Measurements from ENCODE around the gene FAM171A2. TPM values are rescaled to one million over a fixed set of nuclear protein-coding genes. Genes with fewer than 3 reads are reported as not detected.
A peak's percentile ranks its signal among the peaks of the same experiment; 100 is the strongest.
"Not testable (repeated sequence)": the region's sequence is repeated elsewhere in the genome, so short reads cannot be mapped to it uniquely, and the experiment has no call there.

Gene FAM171A2
- total RNA-seq, 4 donors from 2014 or later, result 0.42 to 2.0 (median 1.2) TPM

GRCh38 chr17:44333371-44333770 is 30.3 kb downstream of the FAM171A2 start:
- WGBS, result 62% methylated on average over 5 of the region's 5 CpGs
- H3K27me3 ChIP-seq, result peaks cover 0 to 19% (median 0%) of the 10 kb centered on the region in 4 donors
- intact Hi-C loops (cut with DNase I), result no loop called here

GRCh38 chr17:44331249-44331760 is 32.3 kb downstream of the FAM171A2 start:
- TF ChIP-seq POLR2AphosphoS5 (IDR thresholded peaks at IDR 0.05) (peak in 1 of 2 donors; percentile 15), CTCF (IDR thresholded peaks at IDR 0.05) (peak; percentile 74 to 86 (median 83)), POLR2A (IDR thresholded peaks at IDR 0.05; ENCODE audit: low read depth) (no peak), EP300 (IDR thresholded peaks at IDR 0.05) (no peak)
- intact Hi-C loops (cut with DNase I), result no loop called here
- 2% methylated on average over 7 of the region's 7 CpGs for WGBS
- H3K4me3 ChIP-seq, result no peak overlapping the region
- H3K36me3 ChIP-seq, result no peaks in the 10 kb centered on the region
- H3K27ac ChIP-seq (replicated peaks in 1 of 4), result no peak overlapping the region
- H3K9me3 ChIP-seq, result no peaks in the 10 kb centered on the region
- peaks cover 6 to 15% (median 14%) of the 10 kb centered on the region in 4 donors for H3K4me1 ChIP-seq
- DNase-seq (ENCODE audit: extremely low spot score), result no peak
- peaks cover 0 to 9% (median 0%) of the 10 kb centered on the region in 4 donors for H3K27me3 ChIP-seq

More at GRCh38 chr17:44333371-44333770, 30.3 kb downstream of the FAM171A2 start:
- H3K4me1 ChIP-seq, result peaks cover 0 to 7% (median 5%) of the 10 kb centered on the region in 4 donors
- DNase-seq (ENCODE audit: extremely low spot score), result no peak
- H3K4me3 ChIP-seq, result no peak overlapping the region
- H3K36me3 ChIP-seq, result no peaks in the 10 kb centered on the region
- H3K9me3 ChIP-seq, result no peaks in the 10 kb centered on the region
- TF ChIP-seq EP300 (IDR thresholded peaks at IDR 0.05) (no peak), POLR2A (IDR thresholded peaks at IDR 0.05; ENCODE audit: low read depth) (no peak), CTCF (IDR thresholded peaks at IDR 0.05) (no peak), POLR2AphosphoS5 (IDR thresholded peaks at IDR 0.05) (no peak)
- H3K27ac ChIP-seq (replicated peaks in 1 of 4), result no peak overlapping the region

- DNase-seq (ENCODE audit: extremely low spot score); H3K4me3 ChIP-seq; H3K27me3 ChIP-seq; intact Hi-C loops (cut with DNase I); H3K36me3 ChIP-seq; H3K27ac ChIP-seq (replicated peaks in 1 of 4); H3K9me3 ChIP-seq: not testable (repeated sequence)
- H3K4me1 ChIP-seq, result peaks cover 13 to 25% (median 24%) of the 10 kb centered on the region in 4 donors
- 88% methylated on average over 5 of the region's 5 CpGs for WGBS
Observed at GRCh38 chr17:44330263-44330662, 33.4 kb downstream of the FAM171A2 start.

- 85% methylated on average over 7 of the region's 7 CpGs for WGBS
- intact Hi-C loops (cut with DNase I), result loop anchor here (2.0 kb wide), 1 partner anchor 119 kb away; no protein-coding TSS in a partner anchor
Observed at GRCh38 chr17:44329516-44329915, 34.1 kb downstream of the FAM171A2 start.

GRCh38 chr17:44327715-44328449 is 35.8 kb downstream of the FAM171A2 start:
- DNase-seq (ENCODE audit: extremely low spot score), result no peak
- intact Hi-C loops (cut with DNase I), result loop anchor here (2.0 kb wide), 1 partner anchor 117 kb away; no protein-coding TSS in a partner anchor
- TF ChIP-seq CTCF (IDR thresholded peaks at IDR 0.05), result no peak
- no peak for TF ChIP-seq EP300 (IDR thresholded peaks at IDR 0.05)
- TF ChIP-seq POLR2A (IDR thresholded peaks at IDR 0.05; ENCODE audit: low read depth), result no peak
- TF ChIP-seq POLR2AphosphoS5 (IDR thresholded peaks at IDR 0.05), result no peak
- no peak overlapping the region for H3K27ac ChIP-seq (replicated peaks in 1 of 4)
- WGBS, result 77% methylated on average over 7 of the region's 7 CpGs
- H3K9me3 ChIP-seq, result no peaks in the 10 kb centered on the region
- H3K4me3 ChIP-seq, result no peak overlapping the region
- peaks cover 27 to 44% (median 38%) of the 10 kb centered on the region in 4 donors for H3K4me1 ChIP-seq
- peaks cover 0 to 1% (median 0%) of the 10 kb centered on the region in 4 donors for H3K36me3 ChIP-seq
- no peaks in the 10 kb centered on the region for H3K27me3 ChIP-seq

More at GRCh38 chr17:44329516-44329915, 34.1 kb downstream of the FAM171A2 start:
- H3K4me3 ChIP-seq; DNase-seq (ENCODE audit: extremely low spot score); H3K27me3 ChIP-seq; H3K36me3 ChIP-seq; H3K27ac ChIP-seq (replicated peaks in 1 of 4); H3K9me3 ChIP-seq: not testable (repeated sequence)
- peaks cover 13 to 29% (median 24%) of the 10 kb centered on the region in 4 donors for H3K4me1 ChIP-seq

Measured in esophagus muscularis mucosa (tissue), 4 donors.